ENCODE measurements around the gene HSBP1L1. TPM values are rescaled to one million over a fixed set of nuclear protein-coding genes. Genes with fewer than 3 reads are reported as not detected.

The HSBP1L1 gene
- polyA plus RNA-seq, 2 of the 4 experiments (the other 2 are of a cell fraction), result 17.7 to 19.1 TPM

GRCh38 chr18:79988451-79989194 lies 24.2 kb downstream of the HSBP1L1 start, which contains the start of gene TXNL4A (continued):
- no peak for TF ChIP-seq REST (IDR thresholded peaks at IDR 0.05)

GRCh38 chr18:79989195-79989497 lies 24.7 kb downstream of the HSBP1L1 start:
- no peak for FAIRE-seq
- no peak for ATAC-seq
- CTCF ChIA-PET, result no interaction called here

More at GRCh38 chr18:79989195-79989497, 24.7 kb downstream of the HSBP1L1 start:
- H3K4me3 ChIP-seq, result peak overlapping the region; percentile 80
- WGBS (ENCODE audit: missing lambda C conversion rate), result 60% methylated on average over 14 of the region's 14 CpGs
- peak in 1 of 2 experiments; percentile 4 for DNase-seq (ENCODE audit: low read depth in 1 of 2, low spot score in 1 of 2)
- POLR2A ChIA-PET, result interaction anchor here (0.9 to 1.0 kb wide), 2 partner anchors 45 to 158 kb away, joined by 3 read pairs; no protein-coding TSS in a partner anchor
- peak overlapping the region; percentile 86 for H3K4me2 ChIP-seq
- peaks cover 6% of the 10 kb centered on the region; the same call in 1 of the 3 replicates for H3K4me1 ChIP-seq
- no peaks in the 10 kb centered on the region for H3K9me3 ChIP-seq
- H3K27ac ChIP-seq, result peak overlapping the region; percentile 86 to 99
- TF ChIP-seq KDM5A (IDR thresholded peaks at IDR 0.05) (no peak), HMGXB4 (CRISPR knock-in tag; IDR thresholded peaks at IDR 0.05; ENCODE audit: borderline replicate concordance) (no peak), CTCF (IDR thresholded peaks at IDR 0.05) (no peak), HES2 (IDR thresholded peaks at IDR 0.05) (no peak), RAD21 (conservative IDR thresholded peaks at IDR 0.05 in 1 of 2, IDR thresholded peaks at IDR 0.05 in 1 of 2) (no peak), NR3C1 (IDR thresholded peaks at IDR 0.05) (no peak), ZFP36 (IDR thresholded peaks at IDR 0.05; ENCODE audit: borderline replicate concordance, partially characterized antibody) (no peak), KDM1A (IDR thresholded peaks at IDR 0.05; ENCODE audit: low read depth) (no peak), HOXA7 (CRISPR knock-in tag; IDR thresholded peaks at IDR 0.05) (no peak), FOSB (CRISPR knock-in tag; IDR thresholded peaks at IDR 0.05) (no peak), ZC3H11A (IDR thresholded peaks at IDR 0.05) (no peak), RFX5 (IDR thresholded peaks at IDR 0.05) (no peak), CHD2 (IDR thresholded peaks at IDR 0.05; ENCODE audit: low read length, partially characterized antibody) (no peak), RCOR1 (IDR thresholded peaks at IDR 0.05; ENCODE audit: low read depth, low read length) (no peak), TFCP2L1 (CRISPR knock-in tag; IDR thresholded peaks at IDR 0.05) (no peak), ATOH8 (CRISPR knock-in tag; IDR thresholded peaks at IDR 0.05; ENCODE audit: low read depth) (no peak)

Data from A549 (cell line).